H1 (cell line): ENCODE measurements around the gene FBN2.

Experiments used
- CTCF ChIP-seq, 3 experiments: IDR thresholded peaks; 1 replicate in 2 of 3; 2 replicates in 1 of 3; pipeline versions ENCODE4 v1.5.1 to v1.6.1; 2011; ENCODE audit warnings: low read length in 3 of 3, mild to moderate bottlenecking in 3 of 3, inconsistent platforms in 2 of 3, low read depth in 1 of 3, moderate library complexity in 1 of 3; ENCODE audit not compliant: insufficient read depth in 1 of 3; ENCODE audit errors: control extremely low read depth in 1 of 3
- EP300 ChIP-seq, 2 experiments: IDR thresholded peaks; 1 replicate in 1 of 2; 2 replicates in 1 of 2; pipeline ENCODE4 v1.6.1; 2011 to 2012; ENCODE audit warnings: low read depth in 2 of 2, low read length in 2 of 2, mild to moderate bottlenecking in 2 of 2, borderline replicate concordance in 1 of 2, inconsistent platforms in 1 of 2, moderate library complexity in 1 of 2
- GABPA ChIP-seq: IDR thresholded peaks from 2 replicates; pipeline ENCODE4 v1.6.1; 2011; ENCODE audit warnings: mild to moderate bottlenecking, low read length, moderate library complexity, borderline replicate concordance; ENCODE audit not compliant: insufficient read depth
- JUN ChIP-seq: IDR thresholded peaks from 2 replicates; pipeline ENCODE4 v1.6.1; 2011; ENCODE audit warnings: low read depth, mild to moderate bottlenecking, improper control_type of control experiment, low read length
- NANOG ChIP-seq: IDR thresholded peaks from 2 replicates; pipeline ENCODE4 v1.6.1; 2011; ENCODE audit warnings: low read length, low read depth, mild to moderate bottlenecking, inconsistent platforms; ENCODE audit not compliant: insufficient read depth, poor library complexity, severe bottlenecking
- RNF2 ChIP-seq: fragments of 200-900, 300-1000 bp; sonication (generic); IDR thresholded peaks from 2 replicates; pipeline ENCODE4 v1.7.1; 2016; ENCODE audit warnings: borderline replicate concordance, low read depth, mild to moderate bottlenecking, antibody characterized with exemption, low read length; ENCODE audit not compliant: poor library complexity, severe bottlenecking; ENCODE audit errors: missing control alignments
- TAF1 ChIP-seq: IDR thresholded peaks from 2 replicates; pipeline ENCODE4 v1.6.1; 2011; ENCODE audit warnings: mild to moderate bottlenecking, low read depth, low read length

DNA sequence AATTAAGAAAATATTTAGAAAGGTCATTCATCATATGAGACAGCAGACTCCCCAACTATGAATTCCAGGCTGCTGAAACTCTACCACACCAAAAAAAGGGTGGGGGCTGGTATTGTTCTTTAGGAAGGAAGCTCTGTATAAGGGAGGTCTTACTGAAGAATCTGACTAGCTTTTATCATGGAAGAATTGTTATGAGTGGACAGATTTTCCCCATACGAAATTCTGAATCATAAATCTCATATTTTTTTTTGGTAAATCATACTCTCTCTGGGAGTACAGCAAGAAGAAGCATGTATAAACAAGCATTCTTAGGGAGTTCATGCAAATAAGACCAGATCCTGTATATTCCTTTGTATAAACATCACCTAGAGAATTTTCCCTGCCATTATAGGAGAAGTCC, 234.5 kb downstream of the FBN2 start:
- no peak for TF ChIP-seq EP300 (IDR thresholded peaks at IDR 0.05; ENCODE audit: borderline replicate concordance in 1 of 2, low read depth in 2 of 2, low read length in 2 of 2)
- TF ChIP-seq RNF2: no peak
- no peak for TF ChIP-seq NANOG
- no peak for TF ChIP-seq GABPA
- TF ChIP-seq CTCF (IDR thresholded peaks at IDR 0.05; ENCODE audit: control extremely low read depth in 1 of 3, insufficient read depth in 1 of 3, low read depth in 1 of 3, low read length in 3 of 3): no peak
- no peak for TF ChIP-seq TAF1
- TF ChIP-seq JUN: no peak
